ENCODE measurements around the gene CHRNB2. TPM values are rescaled to one million over a fixed set of nuclear protein-coding genes. Genes with fewer than 3 reads are reported as not detected.
A peak's percentile ranks its signal among the peaks of the same experiment; 100 is the strongest.

Gene CHRNB2
- total and polyA plus RNA-seq, 9 of the 15 experiments (the other 6 are each of a cell fraction or from before 2014, with no cell fraction given) = 0.01 TPM; not detected in 8

GRCh38 chr1:154558720-154559465 is 8.7 kb upstream of the CHRNB2 start (continued):
- 0 out of 2 replicates have a peak, but pooled peaks have one; percentile 80 for TF ChIP-seq ZNF609 (CRISPR knock-in tag; IDR thresholded peaks at IDR 0.05; ENCODE audit: borderline replicate concordance)
- no peak for TF ChIP-seq ZNF518B (CRISPR knock-in tag; IDR thresholded peaks at IDR 0.05)
- no peak for TF ChIP-seq MCM7 (IDR thresholded peaks at IDR 0.05)
- peak; percentile 41 for TF ChIP-seq ZNF589 (CRISPR knock-in tag; IDR thresholded peaks at IDR 0.05; ENCODE audit: low read depth)
- no peak for TF ChIP-seq MECOM (CRISPR knock-in tag; IDR thresholded peaks at IDR 0.05)
- TF ChIP-seq CHCHD3 (CRISPR knock-in tag; IDR thresholded peaks at IDR 0.05) = no peak
- no peak for TF ChIP-seq POLR2H (tag; IDR thresholded peaks at IDR 0.05; ENCODE audit: low read depth)
- no peak for TF ChIP-seq RHOXF2B (CRISPR knock-in tag; conservative IDR thresholded peaks at IDR 0.05)
- peak; percentile 97 for TF ChIP-seq LCOR (CRISPR knock-in tag; IDR thresholded peaks at IDR 0.05)
- TF ChIP-seq CREB1 (IDR thresholded peaks at IDR 0.05) = peak; percentile 91
- TF ChIP-seq CREB1 (CRISPR knock-in tag; IDR thresholded peaks at IDR 0.05) = peak; percentile 90
- no peak for TF ChIP-seq KAT8 (IDR thresholded peaks at IDR 0.05; ENCODE audit: low read depth)
- TF ChIP-seq DDX20 (tag; IDR thresholded peaks at IDR 0.05; ENCODE audit: low read depth) = no peak
- TF ChIP-seq ZNF24 (IDR thresholded peaks at IDR 0.05) = no peak; the same call in 1 of the 2 replicates
- TF ChIP-seq EGR1 (conservative IDR thresholded peaks at IDR 0.05) = peak; percentile 97
- TF ChIP-seq CSDE1 (IDR thresholded peaks at IDR 0.05) = no peak
- TF ChIP-seq CEBPB (tag; IDR thresholded peaks at IDR 0.05) = no peak
- TF ChIP-seq TAL1 (IDR thresholded peaks at IDR 0.05) = no peak
- peak; percentile 80 for TF ChIP-seq C11orf30 (IDR thresholded peaks at IDR 0.05; ENCODE audit: low read depth)
- TF ChIP-seq NR1H2 (CRISPR knock-in tag; IDR thresholded peaks at IDR 0.05) = no peak
- TF ChIP-seq SMARCE1 (IDR thresholded peaks at IDR 0.05) = no peak
- no peak for TF ChIP-seq GTF2B (IDR thresholded peaks at IDR 0.05; ENCODE audit: extremely low read depth, insufficient read length)
- TF ChIP-seq RBFOX2 (IDR thresholded peaks at IDR 0.05; ENCODE audit: low read depth, low read length) = peak; percentile 87
